WTC11 (cell line): ENCODE measurements around the gene RUSF1. TPM values are rescaled to one million over a fixed set of nuclear protein-coding genes. Genes with fewer than 3 reads are reported as not detected.

Experiments used
- ATAC-seq: fragments of 200-7000 bp; cut with Tn5 transposase; 2 replicates; pipeline ENCODE4 v1.10.0; 2021; ENCODE audit warnings: mild to moderate bottlenecking, moderate library complexity
- CTCF ChIA-PET: fragments of 300-600 bp; sonication (Branson Sonifier 250); formaldehyde crosslinking; loops from one replicate; lab custom pipeline; 2021; ENCODE audit warnings: antibody characterized with exemption; lab: Charles Lee
- POLR2A ChIA-PET: fragments of 350-600 bp; sonication (Branson Sonifier 250); formaldehyde crosslinking; loops from one replicate; lab custom pipeline; 2021; ENCODE audit warnings: antibody characterized with exemption; lab: Charles Lee
- DNase-seq: peaks from one replicate; pipeline ENCODE4 v3.0.0; 2021; ENCODE audit warnings: low spot score
- H3K27ac Mint-ChIP-seq: 2 replicates; pipeline ENCODE4 v1.8.0; 2021; ENCODE audit warnings: mixed read lengths
- H3K27me3 Mint-ChIP-seq: 2 replicates; pipeline ENCODE4 v1.8.0; 2021; ENCODE audit warnings: low read depth, mild to moderate bottlenecking, moderate library complexity, mixed read lengths
- H3K36me3 Mint-ChIP-seq: 2 replicates; pipeline ENCODE4 v1.8.0; 2021; ENCODE audit warnings: mixed read lengths
- H3K4me1 Mint-ChIP-seq: 2 replicates; pipeline ENCODE4 v1.8.0; 2022; ENCODE audit warnings: mixed read lengths
- H3K4me3 Mint-ChIP-seq: 2 replicates; pipeline ENCODE4 v1.8.0; 2021; ENCODE audit warnings: mild to moderate bottlenecking, moderate library complexity, mixed read lengths
- H3K9me3 Mint-ChIP-seq: 2 replicates; pipeline ENCODE4 v1.8.0; 2021; ENCODE audit warnings: mixed read lengths
- ARID4B ChIP-seq: sonication (generic); formaldehyde crosslinking; IDR thresholded peaks from 2 replicates; pipeline ENCODE4 v1.8.0; 2023; ENCODE audit warnings: missing genetic modification reagents, mild to moderate bottlenecking, borderline replicate concordance
- CTCF ChIP-seq: fragments of 200-600 bp; IDR thresholded peaks from 2 replicates; pipeline ENCODE4 v1.8.0; 2022; ENCODE audit warnings: antibody characterized with exemption
- EMX1 ChIP-seq: fragments of 250-450 bp; sonication (Bioruptor Pico); IDR thresholded peaks from 2 replicates; pipeline ENCODE4 v1.8.0; 2021; ENCODE audit warnings: mild to moderate bottlenecking
- ERG ChIP-seq: fragments of 250-450 bp; sonication (Bioruptor Pico); IDR thresholded peaks from 2 replicates; pipeline ENCODE4 v1.8.0; 2021; ENCODE audit warnings: mild to moderate bottlenecking
- FOXJ3 ChIP-seq: sonication (generic); formaldehyde crosslinking; IDR thresholded peaks from 2 replicates; pipeline ENCODE4 v1.9.0; 2021; ENCODE audit warnings: missing genetic modification reagents, mild to moderate bottlenecking, borderline replicate concordance
- FOXP4 ChIP-seq: sonication (generic); formaldehyde crosslinking; IDR thresholded peaks from 2 replicates; pipeline ENCODE4 v1.8.0; 2022; ENCODE audit warnings: mild to moderate bottlenecking, missing genetic modification reagents
- JUN ChIP-seq: sonication (generic); formaldehyde crosslinking; IDR thresholded peaks from 2 replicates; pipeline ENCODE4 v1.8.0; 2023; ENCODE audit warnings: mild to moderate bottlenecking, missing genetic modification reagents
- MXD4 ChIP-seq: fragments of 250-450 bp; sonication (Bioruptor Pico); IDR thresholded peaks from 2 replicates; pipeline ENCODE4 v1.8.0; 2021; ENCODE audit warnings: mild to moderate bottlenecking, moderate library complexity, borderline replicate concordance
- NFYB ChIP-seq: sonication (generic); formaldehyde crosslinking; conservative IDR thresholded peaks from 2 replicates; pipeline ENCODE4 v1.8.0; 2022; ENCODE audit warnings: low read depth, missing genetic modification reagents
- RELA ChIP-seq: sonication (generic); formaldehyde crosslinking; IDR thresholded peaks from 2 replicates; pipeline ENCODE4 v1.8.1; 2022; ENCODE audit warnings: missing genetic modification reagents, mild to moderate bottlenecking, borderline replicate concordance
- TP53 ChIP-seq: sonication (generic); formaldehyde crosslinking; IDR thresholded peaks from 2 replicates; pipeline ENCODE4 v1.8.1; 2023; ENCODE audit warnings: mild to moderate bottlenecking, missing genetic modification reagents
- ZBTB21 ChIP-seq: sonication (generic); formaldehyde crosslinking; IDR thresholded peaks from 2 replicates; pipeline ENCODE4 v1.8.1; 2023; ENCODE audit warnings: mild to moderate bottlenecking, missing genetic modification reagents, borderline replicate concordance
- ZNF138 ChIP-seq: sonication (generic); formaldehyde crosslinking; conservative IDR thresholded peaks from 2 replicates; pipeline ENCODE4 v1.8.1; 2022; ENCODE audit warnings: mild to moderate bottlenecking, moderate library complexity, missing genetic modification reagents
- ZNF219 ChIP-seq: sonication (generic); formaldehyde crosslinking; IDR thresholded peaks from 2 replicates; pipeline ENCODE4 v1.8.0; 2023; ENCODE audit warnings: missing genetic modification reagents, mild to moderate bottlenecking, borderline replicate concordance
- ZNF232 ChIP-seq: sonication (generic); formaldehyde crosslinking; IDR thresholded peaks from 2 replicates; pipeline ENCODE4 v1.8.0; 2022; ENCODE audit warnings: mild to moderate bottlenecking, missing genetic modification reagents
- ZNF263 ChIP-seq: sonication (generic); formaldehyde crosslinking; IDR thresholded peaks from 2 replicates; pipeline ENCODE4 v1.8.1; 2022; ENCODE audit warnings: low read depth, mild to moderate bottlenecking, moderate library complexity, missing genetic modification reagents
- ZNF423 ChIP-seq: fragments of 250-450 bp; sonication (Bioruptor Pico); IDR thresholded peaks from 2 replicates; pipeline ENCODE4 v2.1.2; 2022; ENCODE audit warnings: mild to moderate bottlenecking, moderate library complexity
- ZNF512 ChIP-seq: sonication (generic); formaldehyde crosslinking; IDR thresholded peaks from 2 replicates; pipeline ENCODE4 v1.8.1; 2022; ENCODE audit warnings: missing genetic modification reagents, borderline replicate concordance
- total RNA-seq: library from RNA; stranded (reverse); gene quantifications from 3 replicates; pipeline ENCODE4 v1.2.3, GENCODE V29; 2021

RUSF1 gene
- total RNA-seq, 1 experiment from 2014 or later, result 35.9 TPM

GRCh38 chr16:31487071-31487719 is 21.0 kb downstream of the RUSF1 start (continued):
- TF ChIP-seq ZNF512 (no peak), ARID4B (CRISPR knock-in tag) (0 out of 2 replicates have a peak, but pooled peaks have one; percentile 45), NFYB (no peak), EMX1 (CRISPR knock-in tag) (no peak), TP53 (CRISPR knock-in tag) (0 out of 2 replicates have a peak, but pooled peaks have one; percentile 70), FOXP4 (CRISPR knock-in tag) (0 out of 2 replicates have a peak, but pooled peaks have one; percentile 29), ZNF263 (CRISPR knock-in tag) (no peak), ZNF423 (CRISPR knock-in tag) (no peak)

GRCh38 chr16:31486045-31486444 is 22.1 kb downstream of the RUSF1 start:
- CTCF ChIA-PET, result interaction anchor here (1.0 to 2.9 kb wide), 5 partner anchors 9 to 228 kb away, joined by 3 to 26 read pairs (median 5); no protein-coding TSS in a partner anchor
- peaks cover 89% of the 10 kb centered on the region for H3K27me3 Mint-ChIP-seq
- DNase-seq (no peak), ATAC-seq (no peak)
- H3K9me3 Mint-ChIP-seq, result no peaks in the 10 kb centered on the region
- POLR2A ChIA-PET, result interaction anchor here (1.0 to 1.3 kb wide), 2 partner anchors 8 to 10 kb away, joined by 3 to 4 read pairs; no protein-coding TSS in a partner anchor
- H3K4me3 Mint-ChIP-seq, result peak overlapping the region; percentile 24; the same call in 1 of the 2 replicates
- TF ChIP-seq MXD4 (CRISPR knock-in tag) (no peak), RELA (CRISPR knock-in tag) (no peak)
- TF ChIP-seq, all 79 proteins: peak for 0
- no peak overlapping the region for H3K27ac Mint-ChIP-seq
- peaks cover 8% of the 10 kb centered on the region for H3K4me1 Mint-ChIP-seq
- H3K36me3 Mint-ChIP-seq, result peaks cover 4% of the 10 kb centered on the region; the same call in 1 of the 2 replicates

- ATAC-seq, result no peak
- H3K27me3 Mint-ChIP-seq, result peaks cover 89% of the 10 kb centered on the region
- CTCF ChIA-PET, result interaction anchor here (1.6 kb wide), 1 partner anchor 12 kb away, joined by 5 read pairs; no protein-coding TSS in a partner anchor
- TF ChIP-seq FOXJ3 (CRISPR knock-in tag), result no peak
- TF ChIP-seq MXD4 (CRISPR knock-in tag), result no peak
- no peak for TF ChIP-seq ERG (CRISPR knock-in tag)
- TF ChIP-seq ZNF219 (CRISPR knock-in tag), result no peak
- TF ChIP-seq ZNF138, result no peak
- no peak for TF ChIP-seq JUN (CRISPR knock-in tag)
- no peak for TF ChIP-seq CTCF
- no peak for TF ChIP-seq ZBTB21 (CRISPR knock-in tag)
- TF ChIP-seq FOXP4 (CRISPR knock-in tag), result no peak
- no peak for TF ChIP-seq ZNF232 (CRISPR knock-in tag)
These were observed 22.6 kb downstream of the RUSF1 start for GRCh38 chr16:31485571-31485970.

More at GRCh38 chr16:31485571-31485970, 22.6 kb downstream of the RUSF1 start:
- no peak for DNase-seq
- Mint-ChIP-seq H3K36me3 (peaks cover under 1% of the 10 kb centered on the region; the same call in 1 of the 2 replicates), H3K27ac (no peak overlapping the region), H3K9me3 (no peaks in the 10 kb centered on the region), H3K4me1 (peaks cover 8% of the 10 kb centered on the region), H3K4me3 (0 out of 2 replicates have a peak overlapping the region, but pooled peaks have one; percentile 24)
- POLR2A ChIA-PET, result no interaction called here
